H1 (cell line): ENCODE results near the gene FBXL5.
"Not testable (repeated sequence)": the region's sequence is repeated elsewhere in the genome, so short reads cannot be mapped to it uniquely, and the experiment has no call there.

Experiments
- EZH2 ChIP-seq: fragments of 200-600 bp; sonication (generic); IDR thresholded peaks from 2 replicates; pipeline ENCODE4 v1.7.1; 2012; ENCODE audit warnings: low read depth, mild to moderate bottlenecking, moderate library complexity, low read length, inconsistent platforms; ENCODE audit not compliant: severe bottlenecking
- USF2 ChIP-seq: IDR thresholded peaks from 2 replicates; pipeline ENCODE4 v1.6.1; 2011; ENCODE audit warnings: low read length, improper control_type of control experiment
- TF ChIP-seq, protein P1 (sequence below), 3 experiments: IDR thresholded peaks; 1 replicate in 2 of 3; 2 replicates in 1 of 3; pipeline versions ENCODE4 v1.5.1 to v1.6.1; 2011; ENCODE audit warnings: low read length in 3 of 3, mild to moderate bottlenecking in 3 of 3, inconsistent platforms in 2 of 3, low read depth in 1 of 3, moderate library complexity in 1 of 3; ENCODE audit not compliant: insufficient read depth in 1 of 3; ENCODE audit errors: control extremely low read depth in 1 of 3

- not testable (repeated sequence) for TF ChIP-seq EZH2, USF2
- TF ChIP-seq, protein P1, sequence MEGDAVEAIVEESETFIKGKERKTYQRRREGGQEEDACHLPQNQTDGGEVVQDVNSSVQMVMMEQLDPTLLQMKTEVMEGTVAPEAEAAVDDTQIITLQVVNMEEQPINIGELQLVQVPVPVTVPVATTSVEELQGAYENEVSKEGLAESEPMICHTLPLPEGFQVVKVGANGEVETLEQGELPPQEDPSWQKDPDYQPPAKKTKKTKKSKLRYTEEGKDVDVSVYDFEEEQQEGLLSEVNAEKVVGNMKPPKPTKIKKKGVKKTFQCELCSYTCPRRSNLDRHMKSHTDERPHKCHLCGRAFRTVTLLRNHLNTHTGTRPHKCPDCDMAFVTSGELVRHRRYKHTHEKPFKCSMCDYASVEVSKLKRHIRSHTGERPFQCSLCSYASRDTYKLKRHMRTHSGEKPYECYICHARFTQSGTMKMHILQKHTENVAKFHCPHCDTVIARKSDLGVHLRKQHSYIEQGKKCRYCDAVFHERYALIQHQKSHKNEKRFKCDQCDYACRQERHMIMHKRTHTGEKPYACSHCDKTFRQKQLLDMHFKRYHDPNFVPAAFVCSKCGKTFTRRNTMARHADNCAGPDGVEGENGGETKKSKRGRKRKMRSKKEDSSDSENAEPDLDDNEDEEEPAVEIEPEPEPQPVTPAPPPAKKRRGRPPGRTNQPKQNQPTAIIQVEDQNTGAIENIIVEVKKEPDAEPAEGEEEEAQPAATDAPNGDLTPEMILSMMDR (IDR thresholded peaks at IDR 0.05; ENCODE audit: control extremely low read depth in 1 of 3, insufficient read depth in 1 of 3, low read depth in 1 of 3, low read length in 3 of 3): not testable (repeated sequence)
Measured at GRCh38 chr4:15617407-15617806, 37.8 kb downstream of the FBXL5 start.
